Activated T-cell treated with anti-CD3 and anti-CD28 coated beads for 1 hour (primary cell): ENCODE results near the gene LIFR.
"Not testable (repeated sequence)": the region's sequence is repeated elsewhere in the genome, so short reads cannot be mapped to it uniquely, and the experiment has no call there.

Experiments
- DNase-seq: peaks from one replicate; pipeline ENCODE4 v3.0.0-alpha.2; 2020; ENCODE audit warnings: low read depth

The LIFR gene

DNA sequence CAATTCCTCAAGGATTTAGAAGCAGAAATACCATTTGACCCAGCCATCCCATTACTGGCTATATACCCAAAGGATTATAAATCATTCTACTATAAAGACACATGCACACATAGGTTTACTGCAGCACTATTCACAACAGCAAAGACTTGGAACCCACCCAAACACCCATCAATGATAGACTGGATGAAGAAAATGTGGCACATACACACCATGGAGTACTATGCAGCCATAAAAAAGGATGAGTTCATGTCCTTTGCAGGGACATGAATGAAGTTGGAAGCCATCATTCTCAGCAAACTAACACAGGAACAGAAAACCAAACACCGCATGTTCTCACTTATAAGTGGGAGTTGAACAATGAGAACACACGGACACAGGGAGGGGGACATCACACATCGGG lies 39.8 kb downstream of the LIFR start:
- not testable (repeated sequence) for DNase-seq

DNA sequence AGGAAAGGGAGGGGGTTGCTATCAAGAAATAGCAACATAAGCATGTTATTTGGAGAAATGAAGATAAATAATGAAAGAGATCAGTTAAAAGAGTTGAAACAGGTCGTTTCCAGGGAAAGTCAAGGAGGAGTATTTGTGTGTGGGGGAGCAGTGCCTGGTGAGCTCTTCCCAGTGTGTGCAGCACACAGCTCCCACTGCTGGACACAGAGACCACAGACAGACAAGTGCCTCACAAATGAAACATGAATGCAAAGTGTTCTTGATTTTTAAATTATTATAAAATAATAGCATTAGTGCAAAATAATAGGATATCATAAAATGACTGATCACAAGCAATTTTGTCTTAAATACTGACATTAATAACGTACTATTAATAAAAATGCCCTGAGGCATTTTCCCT lies 40.8 kb downstream of the LIFR start:
- no peak for DNase-seq

DNA sequence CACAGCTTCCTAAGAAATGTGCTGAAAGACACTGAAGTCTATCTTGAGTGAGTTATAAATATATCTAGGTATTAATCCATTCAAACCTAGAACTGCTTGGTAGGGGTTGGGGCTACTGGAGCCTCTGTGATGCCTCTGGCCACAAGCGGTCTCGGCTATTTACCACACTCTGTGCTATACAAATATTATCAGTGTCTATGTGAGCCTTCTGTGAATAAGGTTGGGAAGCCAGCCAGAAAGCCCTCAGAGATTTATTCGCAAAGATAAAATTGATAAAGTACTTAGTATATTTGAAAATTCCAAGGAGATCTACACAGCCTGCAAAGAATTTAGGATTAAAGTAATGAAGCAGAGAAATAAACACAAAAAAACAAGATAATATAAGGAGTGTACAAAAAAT lies 41.4 kb downstream of the LIFR start:
- no peak for DNase-seq

DNA sequence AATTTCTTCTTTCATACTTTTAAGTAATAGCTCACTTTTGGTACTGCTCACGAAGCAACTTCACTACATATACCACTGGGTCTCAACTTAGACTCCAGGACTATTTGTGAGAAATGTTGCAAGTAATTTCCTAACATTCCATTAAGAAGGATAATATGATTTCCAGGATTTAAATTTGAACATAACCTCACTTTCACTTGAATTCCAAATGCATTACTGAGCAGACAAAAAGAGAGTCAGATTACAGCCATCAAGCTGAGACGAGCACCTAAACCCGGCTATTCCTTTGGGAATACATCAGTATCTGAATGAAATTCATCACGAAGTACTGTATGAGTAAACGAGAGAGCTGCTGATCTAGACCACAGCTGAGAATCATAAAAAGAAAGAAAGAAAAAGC lies 47.3 kb downstream of the LIFR start:
- no peak for DNase-seq

DNA sequence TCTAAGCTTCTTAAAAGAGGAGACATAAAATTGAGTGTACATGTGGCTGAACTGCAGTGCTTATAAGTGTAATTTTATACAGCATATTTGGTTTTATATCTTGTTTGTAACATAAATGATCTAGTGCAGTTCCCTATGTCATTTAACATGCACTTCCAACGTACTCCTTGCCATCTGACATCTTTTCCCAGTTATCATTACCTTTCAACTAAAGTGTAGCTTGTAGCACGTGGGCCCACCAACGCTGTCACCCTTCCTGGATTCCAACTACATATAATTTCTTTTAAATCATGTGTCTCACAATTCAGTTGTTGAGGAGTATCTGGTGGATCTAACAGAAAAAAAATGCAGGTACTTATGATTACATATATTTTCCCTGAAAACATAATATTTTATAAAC lies 50.1 kb downstream of the LIFR start:
- DNase-seq, result no peak

DNA sequence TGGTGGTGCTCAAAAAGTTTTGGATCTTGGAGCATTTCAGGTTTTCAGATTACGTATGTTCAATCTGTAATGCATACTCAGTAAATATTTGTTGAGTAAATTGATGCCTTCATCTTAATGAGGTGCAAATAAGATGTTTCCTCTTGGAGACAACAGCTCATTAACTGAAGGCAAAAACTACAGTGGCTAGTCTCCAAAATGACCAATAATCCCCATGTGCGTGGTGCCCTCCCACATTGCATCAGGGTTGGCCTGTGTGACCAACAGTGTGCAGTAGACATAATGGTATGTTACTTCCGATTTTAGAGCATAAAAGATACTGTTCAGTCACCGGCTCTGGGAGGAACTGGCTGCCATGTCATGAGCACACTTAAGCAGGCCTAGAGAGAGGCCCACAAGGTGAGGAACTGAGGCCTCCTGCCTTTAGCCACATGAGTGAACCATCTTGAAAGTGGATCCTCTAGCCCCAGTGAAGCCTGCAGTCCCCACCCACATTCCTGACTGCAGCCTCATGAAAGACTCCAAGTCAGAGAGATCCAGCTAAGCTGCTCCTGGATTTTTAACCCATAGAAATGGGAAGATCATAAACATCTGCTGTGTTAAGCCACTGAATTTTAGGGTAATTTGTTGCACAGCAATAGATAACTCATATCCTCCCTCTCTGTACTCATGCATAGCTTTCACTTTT lies 55.7 kb downstream of the LIFR start:
- no peak for DNase-seq

DNA sequence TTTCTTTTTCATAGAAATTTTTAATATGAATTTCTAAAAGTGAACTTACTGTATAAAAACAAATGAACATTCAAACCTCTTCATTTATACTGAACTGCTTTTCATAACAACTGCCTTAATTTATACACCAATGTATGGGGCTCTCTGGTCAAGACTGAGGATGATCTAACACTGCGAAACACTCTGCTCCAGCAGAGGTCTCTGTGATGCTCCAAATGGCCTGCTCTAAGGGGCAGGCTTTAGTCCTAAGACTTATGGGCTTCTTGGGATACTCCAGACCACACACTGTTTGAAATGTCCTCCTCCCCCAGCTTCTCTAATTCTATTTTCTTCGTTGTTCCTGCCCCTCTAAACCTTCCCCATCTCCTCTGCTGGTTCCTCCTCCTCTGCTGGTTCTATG lies 58.5 kb downstream of the LIFR start:
- DNase-seq, result no peak

DNA sequence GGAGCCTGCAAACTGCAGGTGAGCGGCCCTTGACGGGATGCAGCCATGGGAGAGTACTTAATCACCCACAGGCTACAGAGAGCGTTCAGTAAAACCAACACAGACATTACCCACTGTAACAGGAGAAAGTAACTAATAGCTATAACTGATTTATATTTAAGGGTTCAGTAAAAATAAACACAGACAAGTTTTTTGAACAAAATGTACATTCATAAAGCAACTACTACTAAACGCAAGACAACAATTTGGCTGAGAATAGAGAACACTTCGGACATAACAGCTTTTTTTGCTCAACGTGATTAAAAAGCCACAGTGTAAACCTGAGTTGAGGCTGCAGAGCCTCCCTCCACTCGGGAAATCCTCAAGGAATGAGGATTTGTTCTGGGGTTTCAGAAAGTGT lies 61.7 kb downstream of the LIFR start:
- DNase-seq, result no peak

DNA sequence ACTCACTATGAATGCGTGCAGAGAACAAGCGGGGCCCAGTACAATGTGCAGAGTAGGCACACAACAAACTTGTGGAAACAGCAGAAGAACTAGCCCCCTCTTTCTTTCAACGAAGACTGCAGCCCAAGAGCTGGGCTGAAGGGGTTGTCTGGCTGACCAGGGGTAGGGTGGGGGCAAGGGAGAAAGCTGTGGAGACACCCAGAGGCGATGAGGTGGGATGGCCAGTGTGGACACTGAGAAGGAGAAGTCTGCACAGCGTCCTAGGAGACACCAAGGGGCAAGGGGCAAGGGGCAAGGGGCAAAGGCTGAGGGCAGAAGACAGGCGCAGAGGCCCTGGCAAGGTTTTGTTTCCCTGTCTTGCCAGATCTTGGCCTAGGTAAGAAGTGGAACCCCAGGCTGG lies 62.3 kb downstream of the LIFR start:
- no peak for DNase-seq

DNA sequence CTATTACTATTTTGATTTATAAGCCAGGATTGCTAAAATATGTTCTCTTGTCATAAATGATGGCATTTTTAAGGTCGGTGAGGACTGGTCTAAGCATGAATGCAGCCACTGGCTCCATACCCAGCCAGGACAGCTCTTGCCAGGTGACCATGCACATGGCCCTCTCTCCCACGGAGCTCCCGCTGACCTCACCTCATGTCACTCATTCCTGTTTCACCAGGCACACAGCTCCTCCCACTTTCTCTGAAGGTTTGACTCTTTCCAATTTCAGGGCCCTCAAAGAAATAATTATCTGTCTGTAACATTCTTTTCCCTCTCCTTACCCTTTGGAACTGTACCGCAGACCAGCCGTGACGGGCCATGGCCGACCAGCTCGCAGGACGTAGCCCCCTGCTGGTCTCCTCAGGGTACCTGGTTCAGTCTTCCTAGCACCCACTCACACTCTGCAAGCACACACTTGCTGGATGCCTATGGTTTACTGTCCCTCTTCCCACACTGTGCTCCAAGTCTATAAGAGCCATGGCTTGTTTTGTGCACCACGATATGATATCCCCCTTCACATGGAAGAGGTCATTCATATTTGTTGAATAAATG lies 72.5 kb downstream of the LIFR start:
- no peak for DNase-seq

DNA sequence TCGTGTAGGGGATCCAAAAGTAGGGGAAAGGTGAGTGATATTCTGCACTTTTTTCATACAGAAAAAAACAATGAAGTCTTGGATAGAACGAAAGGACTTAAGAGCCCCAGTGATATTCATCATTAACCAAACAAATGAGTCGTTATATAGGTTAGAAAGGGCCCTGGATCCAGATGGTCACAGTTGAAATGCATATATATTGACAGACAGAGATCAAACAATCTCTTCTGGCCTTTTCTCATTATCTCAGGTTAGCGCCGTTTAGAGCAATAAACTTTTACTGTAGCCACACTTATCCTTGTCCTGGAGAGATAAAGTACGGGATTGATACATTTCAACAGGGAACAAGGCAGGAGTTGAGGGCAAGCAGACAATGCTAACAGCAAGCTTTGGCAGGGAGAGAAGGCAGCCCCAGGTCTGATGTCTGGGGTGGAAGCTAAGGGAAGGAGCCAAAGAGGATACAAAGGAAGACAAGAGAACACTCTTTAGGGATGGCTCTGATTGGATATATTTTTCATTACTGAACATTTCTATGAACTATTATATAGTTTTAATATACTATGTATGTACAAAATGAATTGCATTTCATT lies 77.0 kb downstream of the LIFR start:
- DNase-seq, result no peak

DNA sequence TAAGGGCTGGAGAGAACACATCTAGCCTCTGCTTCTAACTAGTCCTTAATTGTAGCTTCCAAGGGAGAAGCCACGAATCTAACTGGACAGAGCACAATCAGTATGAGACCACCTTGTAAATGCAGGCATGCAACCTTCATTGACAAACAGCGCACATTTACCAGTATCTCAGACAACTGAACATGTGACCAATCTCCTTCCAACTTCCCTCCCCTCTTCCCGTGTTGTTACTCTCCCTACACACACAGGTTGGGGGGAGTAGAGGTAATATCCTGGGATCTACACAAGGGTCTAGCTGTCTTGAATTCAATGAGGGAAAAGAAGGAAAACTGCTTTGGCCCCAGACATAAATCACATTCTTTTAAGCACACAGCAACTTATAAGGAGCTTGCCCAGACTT lies 77.6 kb downstream of the LIFR start:
- DNase-seq, result no peak

DNA sequence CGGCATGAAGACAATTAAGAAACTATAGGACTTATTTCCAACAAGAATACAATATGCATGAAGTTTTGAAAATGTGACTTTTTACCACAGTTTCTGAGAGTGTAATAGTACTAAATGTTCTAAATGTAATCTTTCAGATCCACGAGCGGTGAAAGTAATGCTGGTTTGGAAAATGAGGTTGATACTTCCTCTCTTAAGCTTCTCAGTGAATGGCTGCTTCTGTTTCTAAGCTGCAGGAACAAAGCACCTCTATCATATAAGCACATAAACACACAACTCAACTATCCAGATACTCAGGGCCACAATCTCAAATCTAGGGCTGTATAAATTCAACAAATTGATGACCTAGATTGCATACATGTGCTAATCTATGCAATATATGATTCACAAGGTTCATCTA lies 78.3 kb downstream of the LIFR start:
- DNase-seq, result no peak

DNA sequence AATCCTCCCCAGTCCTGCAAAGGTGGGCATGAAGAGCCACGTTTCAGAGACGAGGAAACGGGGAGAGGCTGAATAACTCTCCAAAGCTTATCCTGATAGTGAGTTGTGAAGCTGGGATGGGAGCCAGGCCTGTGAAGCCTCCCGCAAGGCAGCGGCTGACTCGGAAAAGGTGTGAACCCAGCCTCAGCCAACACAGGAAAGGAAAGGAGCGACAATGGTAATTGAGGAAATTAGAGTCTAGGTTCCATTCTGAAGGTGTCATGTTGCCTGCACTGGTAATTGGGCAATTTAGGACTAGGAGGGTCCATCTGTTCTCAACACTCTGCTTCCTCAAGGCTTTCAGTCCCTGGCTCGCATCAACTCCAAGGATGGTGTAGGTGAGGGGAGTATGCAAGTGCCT lies 83.4 kb downstream of the LIFR start:
- DNase-seq, result no peak

DNA sequence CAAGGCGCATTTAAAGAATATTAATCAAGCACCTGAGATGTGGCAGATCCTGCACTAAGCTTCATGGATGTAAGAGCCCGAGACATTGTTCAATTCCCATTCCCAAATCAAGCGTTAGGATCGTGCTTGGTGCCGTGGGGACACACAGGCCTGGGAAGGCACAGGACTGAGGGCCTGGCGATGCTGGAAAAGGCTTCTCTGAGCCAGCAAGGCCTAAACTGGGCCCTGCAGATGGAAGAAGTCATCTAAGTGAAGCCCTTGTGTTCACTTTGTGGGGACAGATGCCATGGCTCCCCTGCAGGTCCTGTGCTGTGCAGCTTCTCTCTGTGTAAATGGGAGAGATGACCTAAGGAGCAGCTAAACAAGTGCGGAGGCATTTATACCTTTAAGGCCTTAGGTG lies 83.9 kb downstream of the LIFR start:
- DNase-seq, result no peak

DNA sequence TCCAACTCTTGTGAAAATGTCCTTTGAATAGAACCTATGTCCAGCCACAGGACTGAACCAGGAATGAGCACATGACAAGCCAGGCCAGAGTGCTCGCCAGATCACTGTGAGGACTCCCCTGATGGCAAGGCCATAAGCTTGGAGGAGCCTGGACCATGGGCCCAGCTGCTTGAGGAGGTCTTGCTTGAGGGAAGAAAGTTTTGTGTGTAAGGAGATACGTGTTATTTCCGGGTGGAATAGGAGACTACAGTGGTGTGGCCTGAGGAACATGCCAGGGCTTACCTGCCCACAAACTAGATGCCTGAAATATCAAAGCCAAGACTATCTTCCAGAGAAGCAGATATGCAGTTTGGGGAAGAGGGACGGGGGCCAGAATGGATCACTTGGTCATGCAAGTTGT lies 84.7 kb downstream of the LIFR start:
- DNase-seq, result no peak

DNA sequence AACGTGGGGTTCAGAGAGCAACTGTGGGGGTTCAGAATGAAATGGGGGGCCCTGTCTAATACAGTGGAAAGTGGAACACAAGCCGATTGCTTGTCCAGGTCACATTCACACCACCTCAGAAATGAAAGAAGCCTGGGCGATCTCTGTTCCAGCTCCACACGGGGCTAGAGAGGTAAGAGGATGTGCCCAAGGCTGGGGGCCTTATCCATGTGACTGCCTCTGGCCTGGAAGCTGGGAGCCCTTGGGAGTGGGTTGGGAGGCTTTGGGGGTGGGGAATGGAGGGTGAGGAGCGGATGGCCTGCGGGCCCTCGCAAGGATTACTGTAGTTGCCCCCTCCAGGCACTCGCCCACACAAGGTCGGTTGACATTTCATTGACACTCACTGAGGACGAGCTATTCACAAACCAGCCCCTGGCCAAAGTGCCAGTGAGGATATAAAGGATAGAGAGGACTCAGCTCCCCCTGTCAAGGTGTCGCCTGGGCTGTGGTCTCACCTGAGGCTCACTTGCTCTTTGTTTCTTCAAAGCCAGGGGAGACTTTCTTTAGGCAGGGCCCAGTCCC lies 86.7 kb downstream of the LIFR start:
- DNase-seq, result no peak

DNA sequence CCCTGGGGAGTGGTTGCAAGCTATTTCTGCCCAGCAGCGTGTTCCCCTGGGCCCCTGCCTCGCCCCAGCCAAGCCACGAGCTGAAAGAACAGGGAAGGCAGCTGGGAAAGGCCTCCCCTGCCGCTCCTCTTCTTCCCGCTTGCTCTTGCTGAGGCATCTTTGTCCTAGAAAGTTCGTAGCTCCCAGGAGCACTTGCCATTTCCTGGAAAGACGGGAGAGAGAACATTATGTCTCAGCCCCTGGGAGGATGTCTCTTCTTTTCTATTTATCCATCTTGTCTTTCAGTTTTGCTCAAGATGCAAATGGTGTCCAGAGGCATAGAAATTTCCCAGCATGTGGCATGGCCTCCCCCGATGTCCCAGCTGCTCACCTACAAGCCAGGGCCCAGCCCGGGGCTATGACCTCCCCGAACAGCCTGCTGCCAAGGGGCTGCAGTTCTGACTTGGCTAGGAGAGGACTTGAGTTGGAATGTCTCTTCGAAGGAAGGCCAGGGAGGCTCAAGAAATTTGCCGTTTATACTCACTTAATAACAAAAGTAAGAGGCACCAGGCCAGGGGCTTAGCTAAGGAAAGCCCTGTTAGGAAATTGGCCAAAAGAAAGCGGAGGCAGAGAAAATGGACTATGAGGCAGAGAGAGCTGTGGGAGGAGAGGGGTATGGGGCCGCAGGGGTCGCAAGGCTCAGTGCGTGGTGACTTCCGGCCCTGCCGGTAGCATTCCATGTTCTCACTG lies 87.3 kb downstream of the LIFR start:
- DNase-seq, result no peak

DNA sequence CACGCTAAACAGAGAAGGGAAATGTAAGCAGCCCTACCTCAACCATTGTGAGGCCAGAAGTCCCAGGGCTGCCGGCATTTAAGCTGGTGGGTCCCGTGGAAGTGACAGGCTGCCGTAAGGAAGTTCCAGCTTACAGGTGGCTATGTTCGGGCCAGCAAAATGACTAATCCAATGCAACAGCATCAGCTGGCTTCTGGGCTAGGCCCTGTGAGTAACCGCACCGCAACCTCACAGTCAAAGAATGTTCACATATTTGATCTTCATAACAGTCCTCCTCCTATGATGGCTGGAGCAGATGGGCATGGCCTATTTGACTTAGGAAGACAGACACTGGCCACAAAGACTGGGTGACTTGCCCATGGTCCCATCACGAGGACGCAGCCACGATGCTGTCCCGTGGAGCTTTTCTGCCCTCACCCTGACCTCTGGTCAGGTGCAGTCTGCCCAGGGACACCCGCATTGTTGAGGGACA lies 88.2 kb downstream of the LIFR start:
- no peak for DNase-seq

DNA sequence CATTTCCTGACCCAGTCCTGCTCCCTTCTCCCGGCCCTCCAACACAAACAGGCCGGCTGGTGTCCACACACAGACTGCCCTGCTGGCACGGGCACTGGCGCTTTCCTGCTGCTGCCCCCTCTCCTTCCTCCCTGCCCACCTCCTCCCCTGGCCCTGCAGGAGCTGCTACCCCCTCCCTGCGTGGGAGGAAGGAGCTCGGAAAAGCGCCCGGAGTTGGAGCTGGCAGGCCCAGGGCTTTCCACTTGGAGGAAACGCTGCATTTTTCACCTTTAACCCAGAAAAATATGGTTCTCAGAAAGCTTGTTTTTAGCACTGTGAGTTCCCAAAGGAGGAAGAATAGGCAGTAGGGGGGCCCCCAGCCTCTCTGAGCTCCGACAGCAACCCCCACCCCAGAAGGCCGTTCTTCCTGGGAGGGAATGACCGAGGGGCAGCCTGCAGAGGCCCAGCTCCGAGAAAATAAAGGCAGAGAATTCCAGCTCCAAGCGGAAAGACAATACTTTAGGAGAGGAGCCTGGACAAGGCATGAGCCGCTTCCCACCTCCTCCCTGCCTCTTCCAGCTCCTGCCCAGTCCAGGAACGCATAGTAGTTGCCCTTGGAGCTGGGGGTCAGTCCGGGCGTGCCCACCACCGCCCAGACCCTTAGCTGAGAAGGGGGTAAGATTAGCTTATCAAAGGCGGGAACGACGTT lies 88.9 kb downstream of the LIFR start:
- DNase-seq, result no peak

DNA sequence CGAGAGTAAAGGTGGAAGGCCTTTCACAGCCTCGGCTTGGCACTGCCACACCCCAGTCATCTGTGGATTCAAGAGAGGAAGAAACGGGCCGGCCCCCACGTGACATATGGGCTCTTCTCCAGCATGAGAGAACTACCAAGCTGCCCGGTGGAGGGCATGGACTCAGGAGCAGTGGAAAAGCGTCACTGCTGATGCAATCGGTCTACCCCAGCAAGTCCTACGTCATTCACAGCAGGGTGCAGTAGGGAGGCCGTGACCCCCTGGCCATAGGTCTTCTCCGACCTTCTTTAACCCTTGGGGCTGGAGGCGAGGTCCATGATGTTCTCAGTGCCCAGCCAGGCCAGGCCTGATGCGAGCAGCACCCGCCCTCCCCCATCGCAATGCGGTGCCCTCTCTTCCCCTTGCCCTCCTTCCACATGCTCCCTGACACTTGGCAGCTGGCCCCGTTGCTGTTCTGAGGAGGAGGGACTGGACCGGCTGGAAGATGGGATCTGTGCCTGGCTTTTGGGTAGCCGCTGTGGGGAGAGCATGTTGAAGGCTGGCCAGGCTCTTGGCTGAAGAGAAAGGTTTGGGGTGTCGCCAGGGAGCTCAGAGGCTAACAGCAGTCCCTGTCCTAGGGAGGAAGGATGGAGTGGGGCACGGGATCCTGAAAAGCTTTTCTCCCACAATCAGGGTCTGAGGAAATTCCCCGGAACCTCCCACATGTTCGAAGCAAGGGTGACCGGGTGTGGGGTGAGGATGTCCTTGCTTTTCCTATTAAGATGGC lies 89.8 kb downstream of the LIFR start:
- no peak for DNase-seq
